ENCODE measurements around the gene C11orf24.

Gene C11orf24

GRCh38 chr11:68242616-68243015 lies 29.2 kb downstream of the C11orf24 start:
- DNase-seq, result no peak

GRCh38 chr11:68231621-68232020 lies 40.2 kb downstream of the C11orf24 start:
- DNase-seq, result no peak

- no peak for DNase-seq
Measured at GRCh38 chr11:68229601-68230000, 42.2 kb downstream of the C11orf24 start.

- no peak for DNase-seq
Measured at GRCh38 chr11:68226421-68226820, 45.4 kb downstream of the C11orf24 start.

GRCh38 chr11:68224606-68225005 lies 47.2 kb downstream of the C11orf24 start:
- no peak for DNase-seq

GRCh38 chr11:68223275-68223674 lies 48.5 kb downstream of the C11orf24 start:
- DNase-seq, result no peak

DNA sequence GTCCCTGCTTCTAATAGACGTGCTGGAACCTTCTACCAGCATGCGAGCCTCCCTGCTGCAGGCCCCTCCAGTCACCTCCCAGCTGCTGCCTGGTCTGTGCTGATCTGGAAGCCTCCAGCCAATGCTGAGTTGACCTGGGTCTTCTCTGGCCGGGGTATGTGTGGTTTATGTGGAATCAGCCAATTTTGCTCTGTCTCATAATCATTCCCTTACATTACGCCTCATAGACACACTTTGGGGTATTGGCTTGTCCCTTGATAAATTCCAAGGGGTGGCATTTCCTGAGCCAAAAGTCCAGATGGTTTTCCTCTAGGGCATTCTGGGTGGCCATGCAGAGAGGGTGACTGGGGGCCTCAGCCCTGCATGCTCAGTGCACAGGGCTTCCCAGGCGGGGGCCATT lies 50.4 kb downstream of the C11orf24 start:
- DNase-seq, result no peak

DNA sequence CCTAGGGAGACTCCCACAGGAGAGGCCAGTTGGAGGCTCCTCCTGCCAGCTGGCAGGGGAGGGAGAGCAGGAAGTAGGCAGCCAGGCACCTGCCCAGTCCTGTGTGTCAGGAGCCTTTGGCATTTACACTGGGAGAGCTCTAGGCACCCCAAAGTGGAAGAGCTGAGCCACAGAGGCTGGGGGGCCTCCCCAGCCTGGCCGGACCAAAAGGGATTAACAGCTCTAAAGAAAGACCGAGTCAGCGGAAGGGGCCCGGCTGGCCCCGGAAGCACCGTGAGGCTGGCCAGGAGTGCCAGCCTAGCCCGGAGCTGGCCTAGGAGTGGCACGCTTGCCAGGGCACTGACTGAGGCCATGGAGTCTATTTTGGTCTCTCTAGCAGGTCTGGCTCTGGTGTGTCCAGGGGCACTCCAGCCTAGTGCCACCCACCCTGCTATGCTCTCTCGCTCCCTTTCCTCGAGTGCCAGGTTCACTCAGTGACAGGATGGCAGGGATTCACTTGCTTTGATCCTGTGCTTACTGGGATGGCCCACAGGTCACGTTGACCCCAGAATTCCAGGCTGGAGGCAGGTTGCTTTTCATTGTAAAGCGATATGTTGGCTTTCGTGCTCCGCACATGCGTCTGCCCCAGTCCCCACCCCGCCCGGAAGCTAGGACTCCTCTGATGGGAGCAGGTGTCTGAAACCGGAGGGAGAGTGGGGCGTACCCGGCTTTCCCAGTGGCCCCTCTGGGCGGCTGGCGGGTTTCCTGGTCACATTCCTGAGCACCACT lies 55.4 kb downstream of the C11orf24 start:
- DNase-seq, result no peak

DNA sequence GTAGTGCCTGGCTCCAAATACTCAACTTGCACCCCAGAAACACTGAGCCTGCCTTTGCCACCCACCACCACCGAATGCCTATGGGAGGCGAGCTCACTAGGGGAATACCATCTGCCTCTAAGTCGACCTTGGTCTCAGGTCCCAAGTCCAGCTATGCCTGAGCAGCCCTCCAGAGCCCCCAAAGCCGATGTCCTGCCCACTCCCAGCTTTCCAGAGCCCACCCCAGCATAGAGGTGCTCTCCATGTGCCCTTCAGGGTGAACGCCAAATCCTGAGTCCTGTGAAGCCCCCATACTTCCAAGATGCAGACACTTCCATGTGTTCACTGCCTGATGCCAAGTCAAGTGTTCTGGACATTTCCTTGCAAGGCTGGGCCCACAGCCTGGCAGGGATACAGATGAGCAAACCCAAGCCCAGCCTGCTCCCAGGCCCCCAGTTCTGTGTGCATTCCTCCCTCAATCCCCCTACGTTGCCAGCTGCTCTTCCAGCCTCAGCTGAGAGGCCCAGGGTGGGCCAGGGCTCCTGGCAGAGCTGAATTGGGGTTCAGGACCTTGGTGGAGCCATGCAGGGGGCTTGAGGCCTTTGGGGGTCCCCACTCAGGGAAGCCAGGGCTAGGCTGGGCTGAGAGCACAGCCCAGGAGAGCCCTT lies 56.1 kb downstream of the C11orf24 start:
- DNase-seq, result no peak

DNA sequence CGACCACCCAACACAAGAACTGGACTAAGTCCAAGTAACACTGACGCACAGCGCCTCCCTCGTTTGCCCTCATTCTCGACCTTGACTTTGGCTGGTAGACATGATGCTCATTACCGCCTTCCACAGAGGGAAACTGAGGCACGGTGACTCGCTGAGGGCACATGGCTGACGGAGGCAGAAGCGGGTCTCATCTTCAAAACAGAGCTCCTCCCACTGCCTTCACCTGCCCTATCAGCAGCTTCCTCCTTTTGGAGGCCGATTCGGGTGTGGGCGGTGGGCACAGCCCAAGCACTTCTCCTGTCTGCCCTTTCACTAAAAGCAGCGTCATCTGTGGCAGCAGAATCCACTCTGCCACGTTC lies 56.7 kb downstream of the C11orf24 start:
- no peak for DNase-seq

DNA sequence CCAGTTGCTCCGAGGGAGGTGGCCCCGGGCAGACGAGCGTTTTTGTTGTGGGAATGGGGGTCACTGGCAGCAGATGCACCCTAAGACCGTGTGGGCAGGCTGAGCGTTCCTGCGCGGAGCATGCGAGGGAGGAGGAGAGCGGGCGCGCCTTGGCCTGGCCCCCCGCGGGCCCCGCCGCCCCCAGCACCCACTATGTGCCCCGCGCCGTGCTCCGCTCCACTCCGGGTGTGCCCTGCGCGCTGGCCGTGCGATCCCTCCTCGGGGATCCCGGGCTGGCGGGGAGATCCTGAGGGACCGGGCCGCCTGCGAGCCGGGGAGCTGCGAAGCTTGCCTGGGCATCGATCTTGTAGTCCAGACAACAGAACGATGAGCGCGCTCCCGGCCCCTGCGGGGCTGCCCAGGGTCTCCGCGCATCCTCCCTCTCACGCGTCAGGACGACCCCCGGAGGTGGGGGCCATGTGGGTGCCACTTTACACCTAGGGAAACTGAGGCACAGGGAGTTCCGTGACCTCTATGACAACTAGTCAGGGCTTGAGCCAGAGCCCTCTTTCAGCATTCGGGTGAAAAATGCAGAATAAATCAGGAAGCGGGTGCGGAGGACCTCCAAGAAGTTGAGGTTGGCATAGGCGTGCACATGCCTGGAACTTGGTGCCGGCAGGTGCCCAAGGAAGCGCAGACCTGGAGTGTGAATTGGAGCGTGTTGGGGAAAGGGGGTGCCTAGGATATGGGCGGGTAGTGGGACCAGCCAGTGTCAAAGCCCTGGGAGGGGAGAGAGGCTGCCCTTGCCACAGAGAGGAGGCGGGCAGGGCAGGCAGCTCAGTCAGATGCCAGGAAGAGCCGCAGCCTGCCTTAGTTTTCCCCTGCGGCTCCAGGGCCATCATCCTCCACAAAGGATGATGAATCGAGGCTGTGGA lies 57.3 kb downstream of the C11orf24 start:
- DNase-seq, result no peak

DNA sequence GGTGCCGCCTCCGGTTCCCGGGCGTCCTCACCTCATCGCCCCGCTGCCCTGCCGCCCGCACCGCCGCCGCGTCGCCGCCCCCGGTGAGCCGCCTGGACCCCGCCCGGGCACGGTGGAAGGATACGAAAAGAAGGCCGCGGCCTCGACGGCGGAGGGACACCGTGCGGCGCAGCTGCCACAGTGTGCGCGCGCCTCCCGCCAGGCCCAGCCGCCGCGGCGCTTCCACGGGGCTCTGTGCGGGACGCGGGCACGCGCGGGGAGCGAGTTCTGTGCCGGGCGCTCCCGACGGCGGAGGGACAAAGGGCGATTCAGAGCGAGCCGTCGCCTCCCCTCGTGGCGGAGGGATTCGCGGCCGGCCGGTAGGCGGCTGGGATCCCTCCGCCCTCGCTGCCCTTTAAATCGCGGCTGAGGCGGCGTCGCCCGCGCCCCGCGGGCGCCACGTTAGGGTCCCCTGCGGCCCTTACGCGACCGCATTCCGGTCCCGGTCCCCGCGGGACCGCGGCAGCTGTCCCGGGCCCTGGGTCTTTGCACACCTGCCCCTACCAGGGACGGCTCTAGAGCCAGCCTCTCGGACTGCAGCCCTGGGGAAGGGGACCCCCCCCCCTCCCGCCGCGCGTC lies 58.1 kb downstream of the C11orf24 start:
- peak; percentile 31 for DNase-seq

DNA sequence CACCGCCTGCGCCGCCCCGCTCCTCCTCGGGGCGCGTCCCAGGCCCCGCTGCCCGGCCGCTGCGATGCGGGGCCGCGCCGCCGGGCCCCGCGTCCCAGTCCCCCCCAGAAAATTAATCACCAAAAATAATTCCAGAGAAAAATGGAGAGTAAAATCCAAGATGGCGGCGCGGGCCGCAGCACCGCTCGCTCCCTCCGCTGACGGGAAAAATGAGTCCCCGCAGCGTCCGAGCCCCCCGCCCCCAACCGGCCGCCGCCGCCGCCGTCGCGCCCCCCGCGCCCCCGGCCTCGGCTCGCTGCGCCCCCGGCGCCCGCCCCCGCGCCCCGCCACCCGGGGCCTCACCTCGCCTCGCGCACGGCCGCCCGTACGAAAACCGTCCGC lies 58.6 kb downstream of the C11orf24 start, which contains the start of gene KMT5B:
Gene KMT5B (minus strand): TSS at position 162 of the 381 bp plus-strand sequence. CDS start 23,220 bp downstream, outside the sequence.
- no peak for DNase-seq

DNA sequence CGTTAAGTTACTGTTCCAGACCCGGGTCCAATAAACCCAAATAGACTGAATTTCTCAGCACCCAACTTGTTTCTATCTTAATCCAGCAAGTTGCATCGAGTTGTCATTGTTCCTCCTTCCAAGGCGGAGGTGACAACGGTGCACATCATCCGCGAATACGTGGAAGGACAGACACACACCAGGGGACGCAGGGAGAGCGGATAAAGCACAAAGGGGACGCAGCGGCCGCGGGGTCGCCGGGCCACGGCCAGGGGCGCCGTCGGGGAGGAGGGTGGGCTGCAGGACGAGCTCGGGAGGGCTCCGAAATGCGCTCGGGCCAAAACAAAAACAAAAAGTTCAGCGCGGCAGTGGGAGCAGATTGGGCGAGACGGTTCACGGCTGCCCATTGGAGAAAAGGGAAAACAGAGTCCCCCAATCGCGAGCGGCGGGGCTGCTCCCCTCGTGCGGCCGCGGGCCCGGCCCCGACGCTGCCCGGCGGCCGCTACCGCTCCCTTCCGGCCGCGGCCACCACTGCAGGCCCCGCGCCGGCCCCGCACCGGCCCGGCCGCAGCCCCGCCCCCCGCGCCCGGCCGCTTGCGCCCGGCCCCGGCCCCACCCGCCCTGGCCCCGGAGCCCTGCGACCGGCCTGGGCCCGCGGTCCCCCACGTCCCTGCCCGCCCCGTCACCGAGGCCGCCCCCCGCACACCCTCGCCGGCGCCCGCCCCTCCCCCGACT lies 59.2 kb downstream of the C11orf24 start:
- peak; percentile 8 for DNase-seq

GRCh38 chr11:68211546-68211945 lies 60.2 kb downstream of the C11orf24 start:
- no peak for DNase-seq
